Mucosa of rectum (tissue), 2 donors: ENCODE measurements around the gene MMD.
"Not testable (repeated sequence)": the region's sequence is repeated elsewhere in the genome, so short reads cannot be mapped to it uniquely, and the experiment has no call there.

Experiments
- H3K27ac ChIP-seq, 2 donors: one replicate each; pipeline ENCODE4 v1.7.0; 2013; ENCODE audit warnings: inconsistent platforms in 2 of 2, low read depth in 2 of 2, low read length in 2 of 2
- H3K27me3 ChIP-seq, 2 donors: one replicate each; pipeline ENCODE4 v1.7.0; 2013; ENCODE audit warnings: low read length in 2 of 2; ENCODE audit not compliant: control insufficient read depth in 2 of 2, insufficient read depth in 2 of 2
- H3K36me3 ChIP-seq, 2 donors: one replicate each; pipeline ENCODE4 v1.7.0; 2013; ENCODE audit warnings: low read length in 2 of 2; ENCODE audit not compliant: control insufficient read depth in 2 of 2, insufficient read depth in 2 of 2
- H3K4me1 ChIP-seq, 2 donors: one replicate each; pipeline ENCODE4 v1.7.0; 2013; ENCODE audit warnings: low read length in 2 of 2, mild to moderate bottlenecking in 1 of 2; ENCODE audit not compliant: control insufficient read depth in 2 of 2, insufficient read depth in 2 of 2
- H3K4me3 ChIP-seq, 2 donors: one replicate each; pipeline ENCODE4 v1.7.0; 2013; ENCODE audit warnings: low read length in 2 of 2
- H3K9ac ChIP-seq, 2 donors: one replicate each; pipeline ENCODE4 v1.7.0; 2013; ENCODE audit warnings: low read length in 2 of 2, low read depth in 1 of 2, mild to moderate bottlenecking in 1 of 2
- H3K9me3 ChIP-seq, 2 donors: one replicate each; pipeline ENCODE4 v1.7.0; 2013; ENCODE audit warnings: low read length in 2 of 2; ENCODE audit not compliant: control insufficient read depth in 2 of 2
- donor health status: healthy.
- donor health status: Normal muscosa, but diverticular disease.

The MMD gene

DNA sequence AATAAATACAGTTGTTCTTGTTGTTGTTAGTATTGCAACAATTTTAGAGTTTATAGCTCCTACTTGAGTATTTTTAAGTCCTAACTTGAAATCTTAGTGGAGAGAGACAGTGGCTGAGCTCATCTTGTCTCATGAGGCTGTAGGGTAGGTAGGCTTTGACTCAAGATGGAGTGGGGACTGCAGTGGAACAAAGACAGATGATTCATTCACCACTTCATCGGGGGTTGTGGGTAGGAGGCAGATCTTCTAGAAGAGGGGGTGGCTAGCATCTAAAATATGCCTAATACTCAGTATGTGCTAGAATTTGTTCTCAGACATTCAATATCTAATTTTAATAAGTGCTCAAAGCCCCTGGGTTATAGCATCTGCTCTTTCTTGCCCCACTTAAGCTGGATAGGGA, 13.1 kb upstream of the MMD start:
- Histone ChIP-seq H3K36me3 (no peaks in the 10 kb centered on the region), H3K9me3 (no peaks in the 10 kb centered on the region), H3K27ac (no peak overlapping the region), H3K27me3 (no peaks in the 10 kb centered on the region), H3K9ac (no peak overlapping the region), H3K4me1 (peaks cover 16 to 18% of the 10 kb centered on the region in 2 donors), H3K4me3 (no peak overlapping the region)

DNA sequence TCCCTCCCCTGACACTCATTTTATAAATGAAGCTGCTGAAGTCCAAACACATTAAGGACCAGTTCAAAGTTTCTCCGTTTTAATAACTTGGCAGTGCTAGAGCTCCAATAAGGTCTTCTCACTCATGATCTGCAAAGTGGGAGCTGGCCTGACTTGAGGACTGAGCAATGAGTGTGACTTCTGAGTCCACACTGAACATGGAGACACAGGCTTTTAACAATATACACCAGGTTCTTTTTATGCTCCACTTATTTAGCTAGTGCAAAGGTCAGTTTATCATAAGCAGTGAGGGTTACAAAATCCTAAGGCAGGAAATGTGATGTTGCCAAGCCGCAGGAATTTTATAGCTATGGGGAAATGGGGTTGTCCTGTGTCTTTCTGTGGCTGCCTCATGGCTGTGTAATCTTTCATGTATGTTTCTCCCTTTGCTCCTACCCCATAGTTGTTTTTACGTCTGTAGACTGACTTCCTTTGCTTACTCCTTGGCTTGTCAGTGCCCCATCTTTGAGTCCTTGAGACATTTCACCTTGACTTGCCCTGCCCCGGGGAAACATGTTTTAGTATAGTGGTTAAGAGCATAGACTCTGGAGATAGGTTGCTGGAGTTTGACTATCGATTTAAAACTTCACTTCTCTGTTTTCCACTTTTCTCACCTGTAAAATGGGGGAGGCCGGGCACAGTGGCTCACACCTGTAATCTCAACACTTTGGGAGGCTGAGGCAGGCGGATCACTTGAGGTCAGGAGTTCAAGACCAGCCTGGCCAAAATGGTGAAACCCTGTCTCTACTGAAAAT, 12.2 kb upstream of the MMD start:
- H3K4me1 ChIP-seq = peaks cover 16 to 18% of the 10 kb centered on the region in 2 donors
- no peak overlapping the region for H3K9ac ChIP-seq
- H3K4me3 ChIP-seq = peak overlapping the region; percentile 23 to 36
- no peaks in the 10 kb centered on the region for H3K36me3 ChIP-seq
- H3K27ac ChIP-seq = peak overlapping the region; percentile 67 to 75
- H3K9me3 ChIP-seq = no peaks in the 10 kb centered on the region
- no peaks in the 10 kb centered on the region for H3K27me3 ChIP-seq

DNA sequence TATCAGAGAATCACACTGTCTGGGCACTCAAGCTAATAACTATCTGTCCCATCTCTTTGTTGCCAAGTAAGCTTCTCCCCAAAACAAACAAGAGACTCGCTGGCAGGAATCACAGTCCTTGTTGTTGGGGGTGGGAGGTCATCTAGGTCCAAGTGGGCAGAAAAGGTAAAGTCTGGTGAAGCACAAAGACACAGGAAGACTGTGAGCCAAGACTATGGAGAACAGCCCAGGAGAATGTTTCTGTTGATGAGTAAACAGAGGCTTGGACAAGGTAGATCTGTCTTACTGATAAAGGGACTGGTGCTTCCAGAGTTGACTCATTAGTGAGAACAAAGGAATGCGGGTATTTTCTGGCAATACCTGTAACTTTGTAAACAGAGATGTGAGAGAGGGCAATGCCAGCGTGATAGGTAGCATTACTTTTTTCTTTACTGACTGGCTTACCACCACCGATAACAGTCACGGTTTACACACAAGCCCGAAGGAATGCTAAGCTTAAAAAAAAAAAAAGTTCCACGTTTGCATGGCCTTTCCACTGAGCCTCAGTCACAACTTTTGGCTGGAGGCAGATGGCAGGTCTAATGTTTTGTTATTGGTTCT, 11.5 kb upstream of the MMD start:
- Histone ChIP-seq H3K4me1 (peaks cover 16 to 18% of the 10 kb centered on the region in 2 donors), H3K27me3 (no peaks in the 10 kb centered on the region), H3K9me3 (no peaks in the 10 kb centered on the region), H3K9ac (no peak overlapping the region), H3K4me3 (peak overlapping the region; percentile 23 to 36), H3K27ac (peak overlapping the region; percentile 67 to 75), H3K36me3 (no peaks in the 10 kb centered on the region)

GRCh38 chr17:55432358-55433028, 10.9 kb upstream of the MMD start:
- H3K27ac ChIP-seq = peak overlapping the region; percentile 67 to 75
- no peaks in the 10 kb centered on the region for H3K9me3 ChIP-seq
- no peak overlapping the region for H3K9ac ChIP-seq
- no peaks in the 10 kb centered on the region for H3K36me3 ChIP-seq
- H3K4me3 ChIP-seq = peak overlapping the region in 1 of 2 donors; percentile 23
- H3K4me1 ChIP-seq = peaks cover 16 to 18% of the 10 kb centered on the region in 2 donors
- H3K27me3 ChIP-seq = no peaks in the 10 kb centered on the region

DNA sequence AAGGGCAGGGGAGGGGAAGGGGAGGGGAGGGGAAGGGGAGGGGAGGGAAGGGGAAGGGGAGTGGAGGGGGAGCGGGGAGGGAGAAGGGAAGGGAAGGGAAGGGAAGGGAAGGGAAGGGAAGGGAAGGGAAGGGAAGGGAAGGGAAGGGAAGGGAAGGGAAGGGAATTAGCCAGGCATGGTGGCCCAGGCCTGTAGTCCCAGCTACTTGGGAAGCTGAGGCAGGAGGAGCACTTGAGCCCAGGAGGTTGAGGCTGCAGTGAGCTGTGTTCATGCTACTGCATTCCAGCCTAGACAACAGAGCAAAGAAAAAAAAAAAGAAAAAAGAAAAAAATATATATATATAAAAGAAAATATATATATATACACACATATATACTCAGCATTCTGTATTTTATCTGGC, 10.3 kb upstream of the MMD start:
- H3K27ac ChIP-seq, H3K4me3 ChIP-seq, H3K27me3 ChIP-seq, H3K9me3 ChIP-seq, H3K36me3 ChIP-seq, H3K9ac ChIP-seq: not testable (repeated sequence)
- peaks cover 16 to 18% of the 10 kb centered on the region in 2 donors for H3K4me1 ChIP-seq

DNA sequence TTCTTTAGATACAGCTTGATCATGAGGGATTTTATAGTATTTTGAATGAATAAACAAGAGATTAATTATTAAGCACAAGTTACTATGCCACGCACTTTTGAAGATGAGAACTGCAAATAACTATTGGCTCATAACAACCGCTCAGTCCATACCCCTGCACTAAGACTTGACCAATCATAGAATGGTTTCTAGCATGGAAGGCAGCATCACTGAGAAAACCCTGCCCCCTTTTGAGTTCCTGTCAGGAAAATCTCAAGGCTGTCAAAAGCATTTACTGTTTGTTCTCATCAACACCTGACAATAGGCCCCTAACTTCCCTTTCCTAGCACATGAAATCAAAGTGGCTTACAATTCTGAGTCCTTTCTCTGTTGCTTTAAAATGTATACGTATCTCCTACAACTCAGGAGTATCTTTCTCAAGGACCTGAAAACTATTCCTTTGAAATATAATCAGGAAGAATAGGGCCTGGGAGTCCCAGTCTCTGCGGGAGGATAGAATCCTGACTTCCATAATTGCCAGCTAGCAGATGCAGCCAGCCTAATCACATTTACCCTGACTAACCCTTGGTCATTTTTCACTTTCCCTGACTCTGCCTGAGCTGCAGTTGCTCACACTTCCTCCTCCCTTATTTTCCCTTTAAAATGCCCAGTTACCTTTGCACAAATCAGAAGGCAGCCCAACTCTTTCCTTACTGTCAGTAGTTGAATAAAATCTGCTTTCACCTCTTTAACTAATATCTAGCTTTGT, 9.1 kb upstream of the MMD start:
- no peak overlapping the region for H3K4me3 ChIP-seq
- no peak overlapping the region for H3K27ac ChIP-seq
- H3K4me1 ChIP-seq = peaks cover 16 to 18% of the 10 kb centered on the region in 2 donors
- no peaks in the 10 kb centered on the region for H3K27me3 ChIP-seq
- no peak overlapping the region for H3K9ac ChIP-seq
- no peaks in the 10 kb centered on the region for H3K9me3 ChIP-seq
- H3K36me3 ChIP-seq = no peaks in the 10 kb centered on the region

DNA sequence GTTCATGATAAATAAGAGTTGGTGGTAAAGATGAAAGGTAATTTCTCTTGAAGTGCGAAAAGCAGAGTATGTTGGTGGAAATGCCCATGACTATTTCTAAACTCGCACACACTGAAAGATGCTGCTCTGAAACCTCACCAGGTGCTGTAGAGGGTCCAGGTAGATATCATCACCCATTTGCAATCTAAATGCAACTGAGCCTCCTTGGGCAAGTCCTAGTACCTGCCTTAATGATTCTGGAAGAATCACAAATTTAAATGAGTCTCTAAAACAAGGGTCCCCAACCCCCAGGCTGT, 5.9 kb upstream of the MMD start:
- no peak overlapping the region for H3K9ac ChIP-seq
- no peaks in the 10 kb centered on the region for H3K9me3 ChIP-seq
- H3K27me3 ChIP-seq = no peaks in the 10 kb centered on the region
- H3K4me1 ChIP-seq = peaks cover 7 to 9% of the 10 kb centered on the region in 2 donors
- H3K27ac ChIP-seq = no peak overlapping the region
- no peaks in the 10 kb centered on the region for H3K36me3 ChIP-seq
- no peak overlapping the region for H3K4me3 ChIP-seq

GRCh38 chr17:55426851-55427586, 5.4 kb upstream of the MMD start:
- Histone ChIP-seq H3K4me3 (no peak overlapping the region), H3K9me3 (no peaks in the 10 kb centered on the region), H3K4me1 (peaks cover 7 to 9% of the 10 kb centered on the region in 2 donors), H3K36me3 (no peaks in the 10 kb centered on the region), H3K27ac (no peak overlapping the region), H3K9ac (no peak overlapping the region), H3K27me3 (no peaks in the 10 kb centered on the region)

- H3K27ac ChIP-seq = no peak overlapping the region
- H3K36me3 ChIP-seq = no peaks in the 10 kb centered on the region
- H3K9ac ChIP-seq = no peak overlapping the region
- H3K4me1 ChIP-seq = peaks cover 7 to 12% of the 10 kb centered on the region in 2 donors
- no peaks in the 10 kb centered on the region for H3K9me3 ChIP-seq
- H3K27me3 ChIP-seq = no peaks in the 10 kb centered on the region
- no peak overlapping the region for H3K4me3 ChIP-seq
These were observed 3.4 kb upstream of the MMD start for GRCh38 chr17:55424893-55425540.
